ENCODE measurements around the gene SIGLEC10.
"Not testable (repeated sequence)": the region's sequence is repeated elsewhere in the genome, so short reads cannot be mapped to it uniquely, and the experiment has no call there.

The SIGLEC10 gene

GRCh38 chr19:51434456-51434855 is 17.0 kb upstream of the SIGLEC10 start:
- no peak overlapping the region for H3K27ac ChIP-seq (ENCODE audit: low read depth, low read length)
- no peaks in the 10 kb centered on the region for H3K36me3 ChIP-seq (ENCODE audit: insufficient read depth, low read length)
- H3K4me3 ChIP-seq (ENCODE audit: low read depth, low read length): no peak overlapping the region
- peaks cover 38% of the 10 kb centered on the region for H3K27me3 ChIP-seq (ENCODE audit: insufficient read depth, low read length)
- no peak overlapping the region for H2AFZ ChIP-seq (ENCODE audit: low read length, unreplicated experiment)
- H3K79me2 ChIP-seq (ENCODE audit: control insufficient read depth, insufficient read depth, low read length, unreplicated experiment): no peaks in the 10 kb centered on the region
- no peaks in the 10 kb centered on the region for H3K4me1 ChIP-seq (ENCODE audit: control insufficient read depth, insufficient read depth, low read length, unreplicated experiment)

DNA sequence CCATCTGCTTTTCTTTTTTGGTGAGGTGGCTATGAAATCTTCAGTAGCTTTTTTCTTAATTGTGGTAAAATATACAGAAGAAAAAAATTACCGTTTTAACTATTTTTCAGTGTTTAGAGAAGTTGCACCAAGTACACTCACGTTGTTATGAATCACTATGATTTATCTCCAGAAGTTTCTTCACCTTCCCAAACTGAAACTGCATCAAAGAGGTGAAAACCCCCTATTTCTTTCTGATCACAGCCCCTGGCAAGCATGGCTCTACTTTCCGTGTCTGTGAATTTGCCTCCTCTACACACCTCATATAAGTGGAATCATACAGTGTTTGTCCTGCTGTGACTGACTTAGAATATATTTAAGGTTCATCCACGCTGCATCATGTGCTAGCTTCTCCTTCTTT is 15.6 kb upstream of the SIGLEC10 start:
- no peak overlapping the region for H2AFZ ChIP-seq (ENCODE audit: low read length, unreplicated experiment)
- H3K4me1 ChIP-seq (ENCODE audit: control insufficient read depth, insufficient read depth, low read length, unreplicated experiment): no peaks in the 10 kb centered on the region
- no peaks in the 10 kb centered on the region for H3K79me2 ChIP-seq (ENCODE audit: control insufficient read depth, insufficient read depth, low read length, unreplicated experiment)
- no peaks in the 10 kb centered on the region for H3K36me3 ChIP-seq (ENCODE audit: insufficient read depth, low read length)
- H3K27ac ChIP-seq (ENCODE audit: low read depth, low read length): no peak overlapping the region
- H3K27me3 ChIP-seq (ENCODE audit: insufficient read depth, low read length): peaks cover 42% of the 10 kb centered on the region
- no peak overlapping the region for H3K4me3 ChIP-seq (ENCODE audit: low read depth, low read length)

DNA sequence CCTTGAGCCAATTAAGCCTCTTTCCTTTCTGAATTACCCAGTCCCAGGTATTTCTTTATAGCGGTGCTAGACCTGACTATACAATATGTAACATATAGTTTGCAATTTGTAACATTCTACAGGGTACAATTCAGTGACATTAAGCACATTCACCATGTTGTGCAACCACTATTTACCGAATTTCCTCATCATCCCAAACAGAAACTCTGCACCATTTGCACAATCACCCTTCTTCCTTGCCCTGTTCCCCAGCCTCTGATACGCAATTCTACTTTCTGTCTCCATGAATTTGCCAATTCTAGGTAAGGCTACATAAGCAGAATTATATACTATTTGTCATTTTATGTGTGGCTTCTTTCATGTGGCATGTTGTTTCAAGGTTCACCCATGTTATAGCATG is 13.7 kb upstream of the SIGLEC10 start:
- no peak overlapping the region for H3K27ac ChIP-seq (ENCODE audit: low read depth, low read length)
- peaks cover 32% of the 10 kb centered on the region for H3K27me3 ChIP-seq (ENCODE audit: insufficient read depth, low read length)

DNA sequence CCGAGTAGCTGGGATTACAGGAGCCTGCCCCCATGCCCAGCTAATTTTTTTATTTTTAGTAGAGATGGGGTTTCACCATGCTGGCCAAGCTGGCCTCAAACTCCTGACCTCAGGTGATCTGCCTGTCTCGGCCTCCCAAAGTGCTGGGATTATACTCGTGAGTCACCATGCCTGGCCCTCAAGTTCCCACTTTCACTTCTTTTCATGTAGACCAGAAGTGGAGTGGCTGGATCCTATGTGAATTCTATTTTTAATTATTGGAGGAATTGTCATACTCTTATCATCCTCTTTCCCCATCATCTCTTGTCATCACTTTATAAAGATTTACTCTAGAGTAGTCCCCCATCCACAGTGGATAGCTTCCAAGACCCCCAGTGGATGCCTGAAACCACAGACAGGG is 12.8 kb upstream of the SIGLEC10 start:
- no peak overlapping the region for H3K4me3 ChIP-seq (ENCODE audit: low read depth, low read length)
- no peak overlapping the region for H2AFZ ChIP-seq (ENCODE audit: low read length, unreplicated experiment)
- no peaks in the 10 kb centered on the region for H3K4me1 ChIP-seq (ENCODE audit: control insufficient read depth, insufficient read depth, low read length, unreplicated experiment)
- no peak overlapping the region for H3K27ac ChIP-seq (ENCODE audit: low read depth, low read length)
- H3K27me3 ChIP-seq (ENCODE audit: insufficient read depth, low read length): peaks cover 26% of the 10 kb centered on the region
- H3K79me2 ChIP-seq (ENCODE audit: control insufficient read depth, insufficient read depth, low read length, unreplicated experiment): no peaks in the 10 kb centered on the region
- H3K36me3 ChIP-seq (ENCODE audit: insufficient read depth, low read length): no peaks in the 10 kb centered on the region

More for the DNA sequence above, 13.7 kb upstream of the SIGLEC10 start:
- H3K4me1 ChIP-seq (ENCODE audit: control insufficient read depth, insufficient read depth, low read length, unreplicated experiment): no peaks in the 10 kb centered on the region
- no peak overlapping the region for H2AFZ ChIP-seq (ENCODE audit: low read length, unreplicated experiment)
- H3K4me3 ChIP-seq (ENCODE audit: low read depth, low read length): no peak overlapping the region
- H3K79me2 ChIP-seq (ENCODE audit: control insufficient read depth, insufficient read depth, low read length, unreplicated experiment): no peaks in the 10 kb centered on the region
- no peaks in the 10 kb centered on the region for H3K36me3 ChIP-seq (ENCODE audit: insufficient read depth, low read length)

GRCh38 chr19:51427201-51427600 is 9.8 kb upstream of the SIGLEC10 start:
- Histone ChIP-seq H3K36me3 (ENCODE audit: insufficient read depth, low read length) (no peaks in the 10 kb centered on the region), H3K27me3 (ENCODE audit: insufficient read depth, low read length) (peaks cover 11% of the 10 kb centered on the region), H3K79me2 (ENCODE audit: control insufficient read depth, insufficient read depth, low read length, unreplicated experiment) (no peaks in the 10 kb centered on the region), H3K27ac (ENCODE audit: low read depth, low read length) (no peak overlapping the region), H3K4me3 (ENCODE audit: low read depth, low read length) (no peak overlapping the region), H3K4me1 (ENCODE audit: control insufficient read depth, insufficient read depth, low read length, unreplicated experiment) (no peaks in the 10 kb centered on the region), H2AFZ (ENCODE audit: low read length, unreplicated experiment) (no peak overlapping the region)

GRCh38 chr19:51422053-51422448 is 4.6 kb upstream of the SIGLEC10 start:
- H3K4me3 ChIP-seq (ENCODE audit: low read depth, low read length): no peak overlapping the region
- no peak overlapping the region for H3K27ac ChIP-seq (ENCODE audit: low read depth, low read length)
- no peak overlapping the region for H2AFZ ChIP-seq (ENCODE audit: low read length, unreplicated experiment)
- no peaks in the 10 kb centered on the region for H3K36me3 ChIP-seq (ENCODE audit: insufficient read depth, low read length)
- H3K4me1 ChIP-seq (ENCODE audit: control insufficient read depth, insufficient read depth, low read length, unreplicated experiment): no peaks in the 10 kb centered on the region
- H3K79me2 ChIP-seq (ENCODE audit: control insufficient read depth, insufficient read depth, low read length, unreplicated experiment): no peaks in the 10 kb centered on the region
- no peaks in the 10 kb centered on the region for H3K27me3 ChIP-seq (ENCODE audit: insufficient read depth, low read length)

DNA sequence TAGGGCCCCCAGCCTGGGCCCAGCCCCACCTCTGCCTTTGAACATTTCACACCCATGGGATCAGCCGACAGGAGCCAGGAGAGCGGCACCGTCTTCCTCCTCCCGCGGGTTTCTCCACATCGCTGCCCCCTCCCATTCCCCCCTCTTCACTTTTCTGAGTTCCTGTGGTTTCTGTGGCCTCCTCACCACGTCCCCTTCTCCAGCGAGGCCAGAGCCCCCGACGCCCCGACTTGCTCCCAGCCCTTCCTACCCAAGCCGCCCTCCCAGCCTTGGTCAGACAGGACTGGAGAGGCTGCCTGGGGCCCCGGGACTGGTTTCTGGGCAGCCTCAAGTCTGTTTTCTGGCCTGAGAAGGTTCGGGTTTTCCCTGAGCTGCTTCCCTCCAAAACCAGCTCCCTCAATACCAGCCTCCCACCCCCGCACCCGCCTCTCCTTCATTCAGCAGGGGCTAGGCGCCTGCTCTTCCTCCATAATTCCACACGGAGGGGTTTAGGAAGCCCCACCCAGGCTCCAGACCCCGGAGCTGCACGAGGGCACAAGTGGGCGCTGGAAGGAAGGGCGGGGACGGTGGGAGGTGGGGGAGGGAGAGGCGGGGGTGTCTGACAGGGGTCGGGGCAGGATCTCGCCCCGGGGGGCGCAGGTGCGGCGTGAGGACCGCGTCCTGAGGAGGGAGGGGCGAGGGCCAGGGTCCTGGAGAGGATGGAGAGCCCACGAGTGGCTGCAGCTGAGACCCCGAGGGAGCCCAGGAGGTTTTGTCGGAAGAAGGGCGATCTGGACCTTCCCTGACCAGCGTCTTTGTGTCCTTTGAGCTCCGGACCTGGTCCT is 4.0 kb upstream of the SIGLEC10 start:
- Histone ChIP-seq H3K4me1 (ENCODE audit: control insufficient read depth, insufficient read depth, low read length, unreplicated experiment) (no peaks in the 10 kb centered on the region), H3K36me3 (ENCODE audit: insufficient read depth, low read length) (no peaks in the 10 kb centered on the region), H3K79me2 (ENCODE audit: control insufficient read depth, insufficient read depth, low read length, unreplicated experiment) (no peaks in the 10 kb centered on the region), H3K4me3 (ENCODE audit: low read depth, low read length) (no peak overlapping the region), H2AFZ (ENCODE audit: low read length, unreplicated experiment) (no peak overlapping the region), H3K27me3 (ENCODE audit: insufficient read depth, low read length) (no peaks in the 10 kb centered on the region), H3K27ac (ENCODE audit: low read depth, low read length) (no peak overlapping the region)

DNA sequence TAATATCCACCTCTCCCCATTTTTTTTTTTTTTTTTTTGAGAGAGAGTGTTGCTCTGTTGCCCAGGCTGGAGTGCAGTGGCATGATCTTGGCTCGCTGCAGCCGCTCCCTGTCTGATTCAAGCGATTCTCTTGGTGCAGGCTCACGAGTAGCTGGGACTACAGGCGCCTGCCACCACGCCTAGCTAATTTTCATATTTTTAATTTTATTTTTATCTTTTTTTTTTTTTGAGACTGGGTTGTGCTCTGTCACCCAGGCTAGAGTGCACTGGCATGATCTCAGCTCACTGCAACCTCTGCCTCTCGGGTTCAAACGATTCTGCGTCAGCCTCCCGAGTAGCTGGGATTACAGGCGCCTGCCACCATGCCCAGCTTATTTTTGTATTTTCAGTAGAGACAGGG is 3.1 kb upstream of the SIGLEC10 start:
- not testable (repeated sequence) for H3K27me3 ChIP-seq (ENCODE audit: insufficient read depth, low read length); H3K36me3 ChIP-seq (ENCODE audit: insufficient read depth, low read length); H3K4me1 ChIP-seq (ENCODE audit: control insufficient read depth, insufficient read depth, low read length, unreplicated experiment); H3K4me3 ChIP-seq (ENCODE audit: low read depth, low read length); H2AFZ ChIP-seq (ENCODE audit: low read length, unreplicated experiment); H3K27ac ChIP-seq (ENCODE audit: low read depth, low read length); H3K79me2 ChIP-seq (ENCODE audit: control insufficient read depth, insufficient read depth, low read length, unreplicated experiment)

GRCh38 chr19:51418707-51419106 is 1.3 kb upstream of the SIGLEC10 start:
- Histone ChIP-seq H3K79me2 (ENCODE audit: control insufficient read depth, insufficient read depth, low read length, unreplicated experiment) (no peaks in the 10 kb centered on the region), H2AFZ (ENCODE audit: low read length, unreplicated experiment) (no peak overlapping the region), H3K4me1 (ENCODE audit: control insufficient read depth, insufficient read depth, low read length, unreplicated experiment) (no peaks in the 10 kb centered on the region), H3K27ac (ENCODE audit: low read depth, low read length) (no peak overlapping the region), H3K27me3 (ENCODE audit: insufficient read depth, low read length) (no peaks in the 10 kb centered on the region), H3K36me3 (ENCODE audit: insufficient read depth, low read length) (no peaks in the 10 kb centered on the region), H3K4me3 (ENCODE audit: low read depth, low read length) (no peak overlapping the region)

- no peak overlapping the region for H3K4me3 ChIP-seq (ENCODE audit: low read depth, low read length)
- no peaks in the 10 kb centered on the region for H3K36me3 ChIP-seq (ENCODE audit: insufficient read depth, low read length)
- no peaks in the 10 kb centered on the region for H3K4me1 ChIP-seq (ENCODE audit: control insufficient read depth, insufficient read depth, low read length, unreplicated experiment)
- H3K27me3 ChIP-seq (ENCODE audit: insufficient read depth, low read length): no peaks in the 10 kb centered on the region
- no peaks in the 10 kb centered on the region for H3K79me2 ChIP-seq (ENCODE audit: control insufficient read depth, insufficient read depth, low read length, unreplicated experiment)
- H2AFZ ChIP-seq (ENCODE audit: low read length, unreplicated experiment): no peak overlapping the region
- H3K27ac ChIP-seq (ENCODE audit: low read depth, low read length): no peak overlapping the region
Observed at GRCh38 chr19:51417810-51418157, 342 bp upstream of the SIGLEC10 start.

DNA sequence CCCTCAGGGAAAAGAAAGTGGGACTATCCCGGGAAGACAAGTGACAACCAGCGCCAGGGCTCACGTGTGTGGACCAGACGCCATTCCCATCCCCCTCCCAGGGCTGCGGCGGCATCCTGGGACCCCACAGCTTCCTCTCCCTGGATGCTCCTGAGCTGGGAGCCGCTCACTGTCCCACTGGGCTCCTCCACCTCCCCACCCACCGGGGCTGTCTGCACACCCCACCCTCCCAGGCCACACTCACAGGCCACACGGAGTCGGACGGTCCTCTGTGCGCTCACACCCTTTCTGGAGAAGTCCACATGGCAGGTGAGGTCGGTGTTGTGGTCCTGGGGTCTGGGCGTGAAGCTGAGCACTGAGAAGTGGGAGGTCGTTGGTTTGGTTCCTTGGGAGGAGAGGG is 1.0 kb downstream of the SIGLEC10 start:
- H3K79me2 ChIP-seq (ENCODE audit: control insufficient read depth, insufficient read depth, low read length, unreplicated experiment); H3K27ac ChIP-seq (ENCODE audit: low read depth, low read length); H3K4me1 ChIP-seq (ENCODE audit: control insufficient read depth, insufficient read depth, low read length, unreplicated experiment); H3K4me3 ChIP-seq (ENCODE audit: low read depth, low read length); H2AFZ ChIP-seq (ENCODE audit: low read length, unreplicated experiment); H3K36me3 ChIP-seq (ENCODE audit: insufficient read depth, low read length); H3K27me3 ChIP-seq (ENCODE audit: insufficient read depth, low read length): not testable (repeated sequence)
